ENCODE data around the gene PTGDS. TPM values are rescaled to one million over a fixed set of nuclear protein-coding genes. Genes with fewer than 3 reads are reported as not detected.

The PTGDS gene
- total and polyA plus RNA-seq, 12 donors: 1.1 to 812 (median 219) TPM

DNA sequence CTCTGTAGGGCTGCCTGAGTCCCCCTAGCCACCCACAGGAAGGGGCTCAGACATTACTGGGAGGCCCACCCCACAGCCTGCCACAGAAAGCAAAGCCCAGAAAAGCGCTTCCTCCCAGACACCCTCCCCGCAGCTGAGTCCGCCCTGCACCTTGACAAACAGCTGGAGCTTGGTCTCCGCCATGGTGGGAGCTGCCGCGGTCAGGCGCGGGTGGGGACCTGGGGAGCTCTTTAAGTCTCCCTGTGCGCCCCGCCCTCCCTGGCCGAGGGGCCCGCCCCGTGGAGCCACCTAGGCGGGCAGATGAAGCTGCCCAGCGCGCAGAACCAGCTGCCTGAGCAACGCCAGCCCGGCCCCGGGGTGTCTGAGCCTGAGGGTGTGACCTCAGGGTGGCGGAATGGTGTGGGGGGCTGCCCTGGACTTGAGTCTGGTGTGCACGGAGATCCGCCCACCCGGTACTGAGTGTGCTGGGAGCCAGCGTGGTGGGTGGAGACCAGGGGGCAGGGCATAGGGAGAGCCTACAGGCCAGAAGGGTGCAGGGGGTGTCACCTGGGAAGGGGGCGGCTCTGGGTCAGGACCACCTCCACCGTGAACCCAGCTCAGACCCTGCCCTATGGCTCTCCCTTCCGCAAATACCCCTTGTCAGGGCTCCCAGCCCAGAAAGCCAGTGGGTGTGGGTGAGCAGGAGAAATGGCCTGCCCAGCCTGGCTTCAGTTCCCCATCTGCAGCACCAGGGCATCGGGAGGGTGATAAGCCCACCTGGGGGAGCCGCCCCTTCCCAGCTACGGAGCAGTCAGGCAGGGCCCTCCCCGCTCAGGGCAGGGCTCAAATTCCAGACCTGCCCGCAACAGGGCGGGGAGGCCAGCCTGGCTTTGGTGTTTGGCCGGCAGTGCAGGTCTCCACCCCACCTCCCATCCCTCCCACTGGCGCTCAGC, 19.3 kb downstream of the PTGDS start, which contains the start of gene CLIC3:
TSS of gene CLIC3 (minus strand) at position 208 of the 932 bp plus-strand sequence. CDS start at position 183, 25 bp downstream.
- no peak within 1 kb of the TSS for H3K4me3 ChIP-seq
- no peaks in the 10 kb centered on the region for H3K27me3 ChIP-seq
- WGBS, 4 donors: 36 to 60% (median 38%) methylated on average over 8 to 35 of the region's 35 CpGs
- no peaks in the 10 kb centered on the region for H3K36me3 ChIP-seq (replicated peaks in 1 of 2)
- H3K27ac ChIP-seq: peak within 1 kb of the TSS in 2 of 5 donors; percentile 21 to 58
- DNase-seq: no peak
- TF ChIP-seq, protein P1, sequence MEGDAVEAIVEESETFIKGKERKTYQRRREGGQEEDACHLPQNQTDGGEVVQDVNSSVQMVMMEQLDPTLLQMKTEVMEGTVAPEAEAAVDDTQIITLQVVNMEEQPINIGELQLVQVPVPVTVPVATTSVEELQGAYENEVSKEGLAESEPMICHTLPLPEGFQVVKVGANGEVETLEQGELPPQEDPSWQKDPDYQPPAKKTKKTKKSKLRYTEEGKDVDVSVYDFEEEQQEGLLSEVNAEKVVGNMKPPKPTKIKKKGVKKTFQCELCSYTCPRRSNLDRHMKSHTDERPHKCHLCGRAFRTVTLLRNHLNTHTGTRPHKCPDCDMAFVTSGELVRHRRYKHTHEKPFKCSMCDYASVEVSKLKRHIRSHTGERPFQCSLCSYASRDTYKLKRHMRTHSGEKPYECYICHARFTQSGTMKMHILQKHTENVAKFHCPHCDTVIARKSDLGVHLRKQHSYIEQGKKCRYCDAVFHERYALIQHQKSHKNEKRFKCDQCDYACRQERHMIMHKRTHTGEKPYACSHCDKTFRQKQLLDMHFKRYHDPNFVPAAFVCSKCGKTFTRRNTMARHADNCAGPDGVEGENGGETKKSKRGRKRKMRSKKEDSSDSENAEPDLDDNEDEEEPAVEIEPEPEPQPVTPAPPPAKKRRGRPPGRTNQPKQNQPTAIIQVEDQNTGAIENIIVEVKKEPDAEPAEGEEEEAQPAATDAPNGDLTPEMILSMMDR (IDR thresholded peaks at IDR 0.05): no peak
- no peak for TF ChIP-seq POLR2A (IDR thresholded peaks at IDR 0.05)
- peaks cover 13 to 19% of the 10 kb centered on the region in 2 donors for H3K4me1 ChIP-seq (replicated peaks in 1 of 2)
- H3K9me3 ChIP-seq (replicated peaks in 1 of 3): no peaks in the 10 kb centered on the region
- intact Hi-C loops (cut with DNase I): no loop called here

DNA sequence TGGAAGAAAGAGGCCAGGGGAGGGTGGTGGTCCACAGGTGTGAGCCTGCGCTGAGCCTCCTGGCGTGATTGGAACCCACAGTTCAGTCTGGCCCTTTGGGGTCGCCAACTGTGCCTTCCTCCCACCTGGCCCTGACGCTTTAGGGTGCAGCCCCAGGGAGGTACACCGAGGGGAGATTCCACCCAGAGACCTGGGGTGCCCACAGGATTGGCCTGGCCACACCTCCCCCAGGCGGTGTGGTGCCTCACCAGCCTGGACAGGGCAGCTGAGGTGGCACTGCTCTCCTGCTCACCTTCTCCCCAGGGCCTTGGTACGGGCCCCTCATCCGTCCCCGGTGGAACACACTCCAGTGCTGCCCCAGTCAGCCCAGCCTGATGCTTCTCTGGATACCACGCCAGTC, 20.1 kb downstream of the PTGDS start:
- Histone ChIP-seq H3K9me3 (replicated peaks in 1 of 3) (no peaks in the 10 kb centered on the region), H3K27me3 (no peaks in the 10 kb centered on the region), H3K4me3 (no peak overlapping the region), H3K27ac (peak overlapping the region in 2 of 5 donors; percentile 21 to 58), H3K36me3 (replicated peaks in 1 of 2) (no peaks in the 10 kb centered on the region), H3K4me1 (replicated peaks in 1 of 2) (peaks cover 13 to 18% of the 10 kb centered on the region in 2 donors)
- DNase-seq: no peak
- intact Hi-C loops (cut with DNase I): no loop called here
- TF ChIP-seq, protein P1 (IDR thresholded peaks at IDR 0.05): no peak
- TF ChIP-seq POLR2A (IDR thresholded peaks at IDR 0.05): no peak
- 78 to 95% (median 85%) methylated on average over 4 to 10 of the region's 10 CpGs for WGBS, 4 donors

DNA sequence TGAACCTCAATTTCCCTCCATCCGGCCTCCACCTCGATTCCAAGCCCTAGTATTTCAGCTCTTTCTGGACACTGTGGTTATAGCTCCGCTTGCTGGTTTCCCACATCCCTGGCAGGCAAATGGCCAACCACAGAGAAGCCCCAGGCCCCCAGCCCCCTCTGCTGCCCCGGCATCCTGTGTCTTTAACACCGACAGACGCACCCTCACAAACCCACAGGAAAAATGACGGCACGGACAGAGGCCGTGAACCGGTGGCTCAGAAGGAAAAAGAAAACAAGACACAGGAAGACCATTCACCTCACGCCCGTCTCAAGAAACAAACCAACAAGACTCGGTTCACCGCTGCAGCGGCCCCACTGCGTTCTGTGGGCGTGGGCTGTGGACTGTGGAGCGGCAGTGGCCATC, 20.5 kb downstream of the PTGDS start:
- Histone ChIP-seq H3K27ac (peak overlapping the region in 2 of 5 donors; percentile 21 to 58), H3K4me1 (replicated peaks in 1 of 2) (peaks cover 10 to 13% of the 10 kb centered on the region in 2 donors), H3K36me3 (replicated peaks in 1 of 2) (no peaks in the 10 kb centered on the region), H3K27me3 (no peaks in the 10 kb centered on the region), H3K9me3 (replicated peaks in 1 of 3) (no peaks in the 10 kb centered on the region), H3K4me3 (no peak overlapping the region)
- TF ChIP-seq, protein P1 (IDR thresholded peaks at IDR 0.05): no peak
- no peak for TF ChIP-seq POLR2A (IDR thresholded peaks at IDR 0.05)
- peak in 1 of 7 donors; percentile 62 for DNase-seq
- intact Hi-C loops (cut with DNase I): no loop called here
- WGBS, 4 donors: 46 to 56% (median 50%) methylated on average over 18 of the region's 18 CpGs

- no peak for TF ChIP-seq POLR2A (IDR thresholded peaks at IDR 0.05)
- TF ChIP-seq, protein P1 (IDR thresholded peaks at IDR 0.05): no peak
- H3K9me3 ChIP-seq (replicated peaks in 1 of 3): no peaks in the 10 kb centered on the region
- no peak overlapping the region for H3K4me3 ChIP-seq
- peak overlapping the region in 2 of 5 donors; percentile 44 to 60 for H3K27ac ChIP-seq
- 50 to 65% (median 58%) methylated on average over 9 to 10 of the region's 10 CpGs for WGBS, 4 donors
- no peaks in the 10 kb centered on the region for H3K36me3 ChIP-seq (replicated peaks in 1 of 2)
- intact Hi-C loops (cut with DNase I): no loop called here
- peaks cover 6% of the 10 kb centered on the region in 2 donors for H3K4me1 ChIP-seq (replicated peaks in 1 of 2)
- no peaks in the 10 kb centered on the region for H3K27me3 ChIP-seq
- DNase-seq: no peak
Observed at GRCh38 chr9:137000177-137000930, 23.1 kb downstream of the PTGDS start.

Data from adrenal gland (tissue), 12 donors.